GM12878 (cell line): ENCODE measurements around the gene PTEN. TPM values are rescaled to one million over a fixed set of nuclear protein-coding genes. Genes with fewer than 3 reads are reported as not detected.

ENCODE experiments used
- ATAC-seq: fragments of 200-7000 bp; cut with Tn5 transposase; 3 replicates; pipeline ENCODE4 v1.9.1; 2020; ENCODE audit warnings: mild to moderate bottlenecking, moderate library complexity
- BruUV-seq: library from RNA; stranded (reverse); fragments of 400-500 nt; replicated peaks from 2 replicates; lab custom pipeline; 2021; lab: Mats Ljungman, UMichigan
- CTCF ChIA-PET: fragments of 300-600 bp; sonication (Branson Sonifier 250); formaldehyde crosslinking; extraction: SDS; loops from one replicate; lab custom pipeline; 2021; ENCODE audit warnings: inconsistent platforms; lab: Yijun Ruan, JAX
- POLR2A ChIA-PET: fragments of 350-600 bp; formaldehyde crosslinking; extraction: SDS; loops from one replicate; lab custom pipeline; 2021; ENCODE audit warnings: inconsistent platforms; lab: Charles Lee
- RAD21 ChIA-PET: fragments of 300-600 bp; sonication (Branson Sonifier 250); formaldehyde crosslinking; loops from one replicate; lab custom pipeline; 2023; ENCODE audit warnings: antibody characterized with exemption; ENCODE audit not compliant: unreplicated experiment; lab: Charles Lee
- SMC1A ChIA-PET: fragments of 300-600 bp; sonication (Branson Sonifier 250); formaldehyde crosslinking; loops from one replicate; lab custom pipeline; 2023; ENCODE audit not compliant: unreplicated experiment, uncharacterized antibody; lab: Charles Lee
- DNase-seq: peaks from one replicate; pipeline ENCODE4 v3.0.0-alpha.2; 2011; ENCODE audit warnings: low read depth, low spot score
- FAIRE-seq: peaks from 3 replicates; lab custom pipeline; 2011; peaks lifted over from hg19 to GRCh38; lab: Jason Lieb, UNC
- H2AFZ ChIP-seq: 2 replicates; pipeline ENCODE4 v1.6.0; 2011; ENCODE audit warnings: low read depth, low read length, control low read depth; ENCODE audit not compliant: control insufficient read depth
- H3K27ac ChIP-seq: 2 replicates; pipeline ENCODE4 v1.5.1; 2011; ENCODE audit warnings: control low read depth; ENCODE audit not compliant: control insufficient read depth, insufficient read depth
- H3K27me3 ChIP-seq, 2 experiments: replicated peaks in 1 of 2; 2 replicates each; pipeline versions ENCODE4 v1.6.0 to v1.6.1; 2011; ENCODE audit warnings: low read length in 1 of 2; ENCODE audit not compliant: control insufficient read depth in 2 of 2, insufficient read depth in 2 of 2
- H3K36me3 ChIP-seq, 2 experiments: 2 replicates each; pipeline ENCODE4 v1.5.1; 2011; ENCODE audit warnings: low read length in 1 of 2; ENCODE audit not compliant: control insufficient read depth in 2 of 2, insufficient read depth in 2 of 2
- H3K4me1 ChIP-seq: 2 replicates; pipeline ENCODE4 v1.6.1; 2011; ENCODE audit warnings: mild to moderate bottlenecking, low read length, moderate library complexity, mixed read lengths; ENCODE audit not compliant: control insufficient read depth, insufficient read depth
- H3K4me2 ChIP-seq: 2 replicates; pipeline ENCODE4 v1.6.0; 2011; ENCODE audit warnings: control low read depth; ENCODE audit not compliant: control insufficient read depth, insufficient read depth
- H3K4me3 ChIP-seq: fragments of 200-600 bp; sonication (generic); 2 replicates; pipeline ENCODE4 v1.5.1; 2016
- H3K79me2 ChIP-seq: 2 replicates; pipeline ENCODE4 v1.6.0; 2011; ENCODE audit warnings: low read length; ENCODE audit not compliant: control insufficient read depth, insufficient read depth
- H3K9ac ChIP-seq: 2 replicates; pipeline ENCODE4 v1.8.0; 2011; ENCODE audit warnings: low read length, control low read depth, mixed read lengths; ENCODE audit not compliant: control insufficient read depth, insufficient read depth
- H3K9me3 ChIP-seq: replicated peaks from 3 replicates; pipeline ENCODE4 v1.5.1; 2011; ENCODE audit warnings: mild to moderate bottlenecking, low read length; ENCODE audit not compliant: control insufficient read depth, insufficient read depth
- H4K20me1 ChIP-seq: 2 replicates; pipeline ENCODE4 v1.6.0; 2011; ENCODE audit not compliant: control insufficient read depth, insufficient read depth
- BHLHE40 ChIP-seq, 2 experiments: fragments of 450-650 bp in 1 of 2; IDR thresholded peaks; 2 replicates each; pipeline ENCODE4 v1.6.1; 2011 to 2017; ENCODE audit warnings: low read depth in 2 of 2, borderline replicate concordance in 1 of 2, improper control_type of control experiment in 1 of 2, low read length in 1 of 2, mild to moderate bottlenecking in 1 of 2
- BMI1 ChIP-seq: fragments of 450-650 bp; IDR thresholded peaks from 2 replicates; pipeline ENCODE4 v1.6.1; 2016; ENCODE audit warnings: mild to moderate bottlenecking, moderate library complexity, borderline replicate concordance
- CBX5 ChIP-seq: sonication (generic); IDR thresholded peaks from 2 replicates; pipeline ENCODE4 v1.6.1; 2016; ENCODE audit warnings: low read depth, moderate library complexity, mild to moderate bottlenecking, inconsistent platforms
- EGR1 ChIP-seq, 2 experiments: IDR thresholded peaks; 1 replicate in 1 of 2; 2 replicates in 1 of 2; pipeline ENCODE4 v1.6.1; 2011 to 2012; ENCODE audit warnings: low read depth in 2 of 2, low read length in 2 of 2, borderline replicate concordance in 1 of 2, mild to moderate bottlenecking in 1 of 2, moderate library complexity in 1 of 2
- FOS ChIP-seq: IDR thresholded peaks from 3 replicates; pipeline ENCODE4 v1.6.1; 2011; ENCODE audit warnings: borderline replicate concordance; ENCODE audit not compliant: insufficient read length; ENCODE audit errors: extremely low read depth
- NFIC ChIP-seq: IDR thresholded peaks from 2 replicates; pipeline ENCODE4 v1.6.1; 2012; ENCODE audit warnings: low read depth, mild to moderate bottlenecking, inconsistent platforms, low read length, moderate library complexity
- NFXL1 ChIP-seq: fragments of 450-650 bp; IDR thresholded peaks from 2 replicates; pipeline ENCODE4 v1.6.1; 2017; ENCODE audit warnings: antibody characterized with exemption, mild to moderate bottlenecking, borderline replicate concordance
- NFYB ChIP-seq: IDR thresholded peaks from 2 replicates; pipeline ENCODE4 v1.6.1; 2011; ENCODE audit warnings: low read depth, mild to moderate bottlenecking, low read length, improper control_type of control experiment, moderate library complexity; ENCODE audit not compliant: insufficient read depth
- RAD21 ChIP-seq: IDR thresholded peaks from 2 replicates; pipeline ENCODE4 v1.6.1; 2011; ENCODE audit warnings: mild to moderate bottlenecking, low read depth, low read length, moderate library complexity; ENCODE audit not compliant: insufficient read depth
- RAD51 ChIP-seq: fragments of 450-650 bp; IDR thresholded peaks from 2 replicates; pipeline ENCODE4 v1.6.1; 2016; ENCODE audit warnings: moderate library complexity, mild to moderate bottlenecking, inconsistent platforms
- ZNF384 ChIP-seq: IDR thresholded peaks from 2 replicates; pipeline ENCODE4 v1.6.1; 2012; ENCODE audit warnings: low read depth, mild to moderate bottlenecking, low read length, improper control_type of control experiment, borderline replicate concordance
- WGBS: methylation state at CpG from one replicate; pipeline ENCODE4 v1.1.6; 2016; ENCODE audit warnings: low lambda C conversion rate; ENCODE audit not compliant: insufficient replicate concordance, insufficient coverage; ENCODE audit errors: missing lambda C conversion rate; 5-methylcytosine and 5-hydroxymethylcytosine counted together
- in situ Hi-C: fragments of 300-500 bp; cut with MboI; formaldehyde crosslinking; loops from 9 replicates; pipeline ENCODE4 v1.14.3; 2018; ENCODE audit warnings: mixed read lengths
- intact Hi-C: fragments of 100-400 bp; cut with micrococcal nuclease; formaldehyde crosslinking; loops from one replicate; pipeline ENCODE4 v1.14.2; 2022; ENCODE audit not compliant: unreplicated experiment
- polyA plus RNA-seq, 11 experiments: library from polyadenylated mRNA; depleted of rRNA in 4 of 11; unstranded in 6 of 11; stranded (reverse) in 5 of 11; fragments of >200 nt; fragmentation: Nextera tagmentation in 4 of 11; fragmentation: Illumina TruSeq in 1 of 11; extraction: Ambion mirVana in 4 of 11; extraction: Trizol in 1 of 11; gene quantifications; 1 replicate in 1 of 11; 2 replicates in 10 of 11; pipeline versions ENCODE4 v1.2.1 to v1.2.3, GENCODE V29; 2011 to 2016; ENCODE audit warnings: inconsistent platforms in 2 of 11, missing spikeins in 2 of 11, low read depth in 1 of 11
- total RNA-seq, 4 experiments: library from RNA; depleted of rRNA in 3 of 4; stranded (reverse); fragments of >200 nt in 3 of 4; fragmentation: Illumina TruSeq in 1 of 4; extraction: Trizol in 1 of 4; gene quantifications; 2 replicates each; pipeline versions ENCODE4 v1.2.1 to v1.2.3, GENCODE V29; 2013 to 2021
- TF ChIP-seq, protein P1 (sequence below): IDR thresholded peaks from 2 replicates; pipeline ENCODE4 v1.6.1; 2012; ENCODE audit warnings: low read length, inconsistent platforms

Gene PTEN
- total and polyA plus RNA-seq, 10 of the 15 experiments (the other 5 are each of a cell fraction or from before 2014, with no cell fraction given): 26.1 to 175 (median 58.1) TPM

DNA sequence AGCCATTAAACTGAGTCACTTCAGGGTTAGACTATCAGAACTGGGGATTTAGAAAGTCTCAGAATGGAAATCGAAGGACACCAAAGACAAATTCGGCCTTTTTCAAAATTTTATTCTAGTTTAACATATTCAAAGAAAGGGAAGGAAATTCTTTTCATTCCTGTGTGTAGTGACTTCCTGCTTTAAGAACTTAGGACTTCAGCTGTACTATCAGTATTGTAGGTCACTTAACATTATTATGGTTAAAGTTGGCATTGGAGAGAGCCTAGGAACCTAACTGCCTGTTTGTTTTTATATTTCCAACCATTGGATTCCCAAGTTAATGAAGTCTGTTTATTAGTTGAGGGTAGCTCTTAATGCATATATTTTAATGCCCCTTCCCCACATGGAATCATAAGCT, 63.7 kb downstream of the PTEN start (continued):
- TF ChIP-seq EGR1 (IDR thresholded peaks at IDR 0.05; ENCODE audit: borderline replicate concordance in 1 of 2, low read depth in 2 of 2, low read length in 2 of 2) (no peak), BMI1 (no peak)

DNA sequence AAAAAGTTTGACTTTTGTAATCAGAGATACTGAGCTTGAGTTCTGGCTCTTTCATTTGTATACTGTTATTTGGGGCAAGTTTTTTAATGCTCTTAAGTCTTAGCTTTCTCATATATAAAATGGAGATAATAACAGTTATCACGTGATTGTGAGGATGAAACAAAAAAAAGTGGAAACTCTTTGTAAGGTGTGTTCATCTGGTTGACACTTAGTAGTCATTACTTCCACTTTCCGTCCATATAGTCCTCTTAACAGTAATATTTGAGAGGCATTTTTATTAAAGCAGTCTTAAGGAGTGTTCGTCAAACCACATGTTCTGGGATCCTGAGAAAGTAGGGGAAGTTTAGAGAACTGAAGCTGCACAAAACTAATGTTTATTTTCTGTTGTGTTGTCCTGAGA, 65.6 kb downstream of the PTEN start:
- no peak overlapping the region for H3K9ac ChIP-seq
- no peaks in the 10 kb centered on the region for H4K20me1 ChIP-seq
- H2AFZ ChIP-seq: no peak overlapping the region
- no peaks in the 10 kb centered on the region for H3K27me3 ChIP-seq
- FAIRE-seq: peak; percentile 18
- H3K27ac ChIP-seq: peak overlapping the region; percentile 64
- in situ Hi-C loops (no loop called here), intact Hi-C loops (no loop called here)
- H3K79me2 ChIP-seq: peaks cover 97% of the 10 kb centered on the region
- POLR2A ChIA-PET: interaction anchor here (0.9 to 2.0 kb wide), 2 partner anchors 10 to 67 kb away, joined by 3 to 6 read pairs; no protein-coding TSS in a partner anchor
- peaks cover 39% of the 10 kb centered on the region for H3K4me1 ChIP-seq
- H3K36me3 ChIP-seq: peaks cover 0 to 17% of the 10 kb centered on the region in 2 experiments
- RAD21 ChIA-PET: interaction anchor here (1.1 to 2.8 kb wide), 6 partner anchors 58 to 459 kb away, joined by 4 to 10 read pairs (median 6); no protein-coding TSS in a partner anchor
- SMC1A ChIA-PET: interaction anchor here (1.0 to 3.5 kb wide), 12 partner anchors 9 to 258 kb away, joined by 3 to 18 read pairs (median 4); partner anchors contain the start of genes KLLN and PTEN
- CTCF ChIA-PET: interaction anchor here (0.7 to 1.2 kb wide), 3 partner anchors 58 to 461 kb away, joined by 3 to 4 read pairs (median 3); no protein-coding TSS in a partner anchor
- peak overlapping the region; percentile 45 for H3K4me2 ChIP-seq
- peak; percentile 43 for ATAC-seq
- no peak for DNase-seq
- H3K9me3 ChIP-seq: no peaks in the 10 kb centered on the region; the same call in 2 of the 3 replicates
- 0 out of 2 replicates have a peak overlapping the region, but pooled peaks have one; percentile 31 for H3K4me3 ChIP-seq
- WGBS: 33% methylated on average over 3 of the region's 3 CpGs
- TF ChIP-seq NFXL1 (no peak), ZNF384 (peak; percentile 24; the same call in 1 of the 2 replicates), RAD51 (peak; percentile 94), CBX5 (no peak), EGR1 (IDR thresholded peaks at IDR 0.05; ENCODE audit: borderline replicate concordance in 1 of 2, low read depth in 2 of 2, low read length in 2 of 2) (no peak), BHLHE40 (IDR thresholded peaks at IDR 0.05; ENCODE audit: borderline replicate concordance in 1 of 2, low read depth in 2 of 2, low read length in 1 of 2) (peak in 1 of 2 experiments; percentile 49; a peak in 1 of 4 replicates), NFYB (no peak), FOS (no peak), RAD21 (no peak), NFIC (0 out of 2 replicates have a peak, but pooled peaks have one; percentile 30)
- TF ChIP-seq, protein P1, sequence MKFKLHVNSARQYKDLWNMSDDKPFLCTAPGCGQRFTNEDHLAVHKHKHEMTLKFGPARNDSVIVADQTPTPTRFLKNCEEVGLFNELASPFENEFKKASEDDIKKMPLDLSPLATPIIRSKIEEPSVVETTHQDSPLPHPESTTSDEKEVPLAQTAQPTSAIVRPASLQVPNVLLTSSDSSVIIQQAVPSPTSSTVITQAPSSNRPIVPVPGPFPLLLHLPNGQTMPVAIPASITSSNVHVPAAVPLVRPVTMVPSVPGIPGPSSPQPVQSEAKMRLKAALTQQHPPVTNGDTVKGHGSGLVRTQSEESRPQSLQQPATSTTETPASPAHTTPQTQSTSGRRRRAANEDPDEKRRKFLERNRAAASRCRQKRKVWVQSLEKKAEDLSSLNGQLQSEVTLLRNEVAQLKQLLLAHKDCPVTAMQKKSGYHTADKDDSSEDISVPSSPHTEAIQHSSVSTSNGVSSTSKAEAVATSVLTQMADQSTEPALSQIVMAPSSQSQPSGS: peak; percentile 8; the same call in 1 of the 2 replicates
- BruUV-seq: no TSS peak
